NCI-H226 (cell line): ENCODE measurements around the gene STRN3.

Experiments
- DNase-seq: peaks from one replicate; pipeline ENCODE4 v3.0.0-alpha.2; 2015

STRN3 gene

GRCh38 chr14:30869551-30870155 is 156.5 kb downstream of the STRN3 start:
- DNase-seq = no peak

GRCh38 chr14:30868736-30869135 is 157.4 kb downstream of the STRN3 start:
- no peak for DNase-seq

GRCh38 chr14:30864934-30865333 is 161.2 kb downstream of the STRN3 start:
- DNase-seq = no peak

- no peak for DNase-seq
These were observed 165.0 kb downstream of the STRN3 start for GRCh38 chr14:30861200-30861599.

GRCh38 chr14:30855345-30856037 is 170.7 kb downstream of the STRN3 start:
- DNase-seq = no peak

GRCh38 chr14:30854492-30854891 is 171.7 kb downstream of the STRN3 start:
- DNase-seq = no peak

- DNase-seq = no peak
These were observed 172.2 kb downstream of the STRN3 start for GRCh38 chr14:30853946-30854345.

GRCh38 chr14:30849983-30850382 is 176.2 kb downstream of the STRN3 start:
- no peak for DNase-seq

GRCh38 chr14:30849354-30849753 is 176.8 kb downstream of the STRN3 start:
- no peak for DNase-seq

- DNase-seq = no peak
These were observed 177.5 kb downstream of the STRN3 start for GRCh38 chr14:30848449-30849240.
